ENCODE measurements around the gene MAPK14.
"Not testable (repeated sequence)": the region's sequence is repeated elsewhere in the genome, so short reads cannot be mapped to it uniquely, and the experiment has no call there.

MAPK14 gene

GRCh38 chr6:36067374-36068011, 39.9 kb downstream of the MAPK14 start:
- no peak overlapping the region for H3K4me3 ChIP-seq (ENCODE audit: low read depth, low read length)

GRCh38 chr6:36068012-36068392, 40.4 kb downstream of the MAPK14 start:
- H3K4me3 ChIP-seq (ENCODE audit: low read depth, low read length) = no peak overlapping the region

DNA sequence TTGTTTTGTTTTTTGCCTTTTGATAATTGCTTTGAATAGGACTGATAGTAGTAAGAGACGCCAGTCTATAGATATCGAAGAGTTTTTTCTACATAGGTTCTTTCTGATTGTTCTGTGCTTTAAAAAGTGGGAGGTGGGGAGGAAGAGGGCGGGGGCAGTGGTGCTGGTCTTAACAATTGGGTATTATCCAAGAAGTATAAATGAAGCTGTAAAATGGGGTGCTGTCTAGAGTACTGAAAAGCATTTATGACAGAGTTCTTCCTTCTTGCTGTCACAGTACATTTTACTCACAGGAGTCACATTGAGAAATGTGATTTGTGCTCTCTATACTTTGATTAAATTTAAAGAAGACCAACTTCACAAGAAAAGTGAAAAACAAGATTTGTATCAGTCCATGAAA, 41.0 kb downstream of the MAPK14 start:
- H3K4me3 ChIP-seq (ENCODE audit: low read depth, low read length) = no peak overlapping the region

GRCh38 chr6:36069573-36069972, 42.0 kb downstream of the MAPK14 start:
- no peak overlapping the region for H3K4me3 ChIP-seq (ENCODE audit: low read depth, low read length)

- H3K4me3 ChIP-seq (ENCODE audit: low read depth, low read length) = no peak overlapping the region
These were observed 42.6 kb downstream of the MAPK14 start for GRCh38 chr6:36070252-36070651.

DNA sequence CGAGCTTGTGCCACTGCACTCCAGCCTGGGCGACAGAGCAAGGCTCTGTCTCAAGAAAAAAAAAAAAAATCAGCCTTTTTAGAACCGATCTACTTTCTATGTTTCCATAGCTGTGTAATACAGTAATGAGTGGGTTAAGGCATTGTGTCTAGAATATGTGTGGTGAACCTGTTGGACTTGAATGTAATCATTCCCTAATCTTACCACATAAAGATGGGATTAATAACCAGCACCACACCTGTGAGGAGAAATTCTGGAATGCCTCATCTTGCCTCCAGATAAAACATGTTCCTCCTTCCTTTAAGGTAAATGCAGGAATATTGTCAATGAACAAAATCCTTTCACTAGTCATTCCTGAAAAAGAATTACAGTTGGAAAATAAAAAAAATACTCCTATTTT, 43.7 kb downstream of the MAPK14 start:
- H3K4me3 ChIP-seq (ENCODE audit: low read depth, low read length) = no peak overlapping the region

GRCh38 chr6:36071714-36072113, 44.1 kb downstream of the MAPK14 start:
- H3K4me3 ChIP-seq (ENCODE audit: low read depth, low read length) = no peak overlapping the region

DNA sequence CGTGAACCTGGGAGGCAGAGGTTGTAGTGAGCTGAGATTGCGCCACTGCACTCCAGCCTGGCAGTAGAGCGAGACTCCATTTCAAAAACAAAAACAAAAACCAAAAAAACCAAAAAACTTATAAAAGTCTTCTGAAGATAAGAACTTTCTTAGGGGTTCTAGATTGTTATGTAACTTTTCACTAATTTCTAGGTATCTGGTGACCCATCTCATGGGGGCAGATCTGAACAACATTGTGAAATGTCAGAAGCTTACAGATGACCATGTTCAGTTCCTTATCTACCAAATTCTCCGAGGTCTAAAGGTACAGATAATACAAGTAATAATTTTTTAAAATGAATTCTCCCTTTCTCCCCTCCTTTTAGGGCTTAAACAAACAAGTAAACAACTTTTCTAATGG, 45.1 kb downstream of the MAPK14 start:
- no peak overlapping the region for H3K4me3 ChIP-seq (ENCODE audit: low read depth, low read length)

DNA sequence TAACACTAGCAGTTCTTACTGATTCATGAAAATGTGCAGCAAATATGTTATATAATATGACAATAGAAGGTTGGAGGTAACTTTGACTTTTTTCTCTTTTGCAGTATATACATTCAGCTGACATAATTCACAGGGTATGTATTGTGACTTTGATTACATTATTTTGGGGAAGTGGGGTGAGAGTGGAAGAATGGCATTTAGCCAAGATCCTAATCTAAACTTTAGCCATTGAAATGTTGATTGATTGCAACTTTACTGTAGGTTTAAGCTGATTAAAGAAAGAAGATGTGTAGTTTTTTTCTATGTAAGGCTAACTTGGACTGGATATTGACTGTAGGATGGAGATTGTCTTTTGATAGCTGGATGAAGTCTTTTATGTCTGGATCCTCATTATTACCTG, 46.0 kb downstream of the MAPK14 start:
- no peak overlapping the region for H3K4me3 ChIP-seq (ENCODE audit: low read depth, low read length)

- H3K4me3 ChIP-seq (ENCODE audit: low read depth, low read length) = no peak overlapping the region
These were observed 48.0 kb downstream of the MAPK14 start for GRCh38 chr6:36075656-36076055.

DNA sequence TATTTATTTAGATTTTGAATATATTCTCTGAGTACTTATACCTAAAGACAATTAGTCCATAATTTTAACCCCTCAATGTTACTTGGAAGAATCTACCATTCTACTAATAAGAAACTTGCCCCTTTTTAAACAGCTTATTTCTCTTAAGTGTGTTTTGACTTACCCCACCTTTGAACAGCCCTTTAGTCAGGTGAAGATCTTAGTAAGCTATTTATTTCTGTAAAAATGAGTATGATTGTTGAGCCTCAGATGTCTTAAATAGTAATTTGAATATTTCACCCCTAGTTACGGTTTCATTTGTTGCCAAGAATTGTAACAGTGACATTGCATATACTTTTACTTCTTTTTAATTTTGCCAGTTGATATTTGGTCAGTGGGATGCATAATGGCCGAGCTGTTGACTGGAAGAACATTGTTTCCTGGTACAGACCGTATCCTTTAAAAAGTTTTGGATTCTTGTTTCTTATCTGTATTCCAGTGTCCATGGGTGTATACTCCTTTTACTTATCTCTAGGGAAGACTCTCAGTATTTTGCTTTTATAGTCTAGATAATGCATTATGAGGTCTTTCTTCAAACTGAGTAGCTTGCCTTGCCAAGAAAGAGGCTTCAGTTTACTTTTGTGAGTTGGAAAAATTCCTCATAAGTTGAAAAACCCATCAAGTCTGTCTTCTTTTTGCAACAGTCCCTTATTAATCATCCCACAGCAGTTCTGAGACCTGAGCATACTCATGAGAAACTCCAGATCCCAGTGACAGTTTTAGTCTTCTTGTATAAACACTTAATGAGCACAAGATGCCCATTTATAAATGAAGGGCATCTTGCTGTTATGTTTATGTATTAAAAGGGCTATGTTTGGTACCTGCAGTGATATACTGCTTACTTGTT, 48.8 kb downstream of the MAPK14 start:
- no peak overlapping the region for H3K4me3 ChIP-seq (ENCODE audit: low read depth, low read length)

DNA sequence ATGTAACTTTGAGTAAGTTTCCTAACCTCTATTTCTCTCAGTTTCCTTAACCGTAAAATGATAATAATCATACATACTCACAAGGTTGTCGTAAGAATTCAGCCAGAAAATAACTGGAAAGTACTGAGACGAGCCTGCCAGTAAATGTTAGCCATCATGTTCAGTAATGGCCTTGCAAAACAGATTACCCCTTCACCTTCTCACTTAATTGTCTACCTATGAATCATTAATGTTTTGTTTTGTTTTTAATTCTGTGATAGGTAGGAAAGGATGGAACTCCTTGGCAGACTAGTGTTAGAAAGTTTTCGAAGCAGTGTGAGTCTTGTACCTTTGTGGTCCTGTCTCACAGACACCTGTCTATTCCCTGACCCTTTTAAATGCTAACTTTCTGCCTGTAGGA, 50.6 kb downstream of the MAPK14 start:
- no peak overlapping the region for H3K4me3 ChIP-seq (ENCODE audit: low read depth, low read length)

DNA sequence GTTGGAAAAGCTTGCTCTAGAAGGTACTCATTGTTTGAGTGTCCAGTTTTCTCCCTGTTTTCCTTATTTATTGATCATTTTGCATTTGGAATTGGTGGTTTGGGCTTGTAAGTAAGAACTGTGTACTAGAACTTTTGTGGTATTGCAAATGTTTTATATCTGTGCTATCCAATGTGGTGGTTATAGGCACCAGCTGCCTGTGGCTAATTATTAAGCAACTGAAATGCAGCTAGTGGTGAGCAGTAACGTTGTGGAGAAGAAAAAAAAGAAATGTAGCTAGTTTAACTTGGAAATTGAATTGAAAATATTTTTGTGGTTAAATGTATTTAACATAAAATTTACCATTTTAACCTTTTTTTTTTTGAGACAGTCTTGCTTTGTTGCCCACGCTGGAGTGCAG, 52.0 kb downstream of the MAPK14 start:
- H3K4me3 ChIP-seq (ENCODE audit: low read depth, low read length) = no peak overlapping the region

- no peak overlapping the region for H3K4me3 ChIP-seq (ENCODE audit: low read depth, low read length)
These were observed 54.7 kb downstream of the MAPK14 start for GRCh38 chr6:36082318-36082717.

- H3K4me3 ChIP-seq (ENCODE audit: low read depth, low read length) = no peak overlapping the region
These were observed 55.8 kb downstream of the MAPK14 start for GRCh38 chr6:36083446-36083845.

DNA sequence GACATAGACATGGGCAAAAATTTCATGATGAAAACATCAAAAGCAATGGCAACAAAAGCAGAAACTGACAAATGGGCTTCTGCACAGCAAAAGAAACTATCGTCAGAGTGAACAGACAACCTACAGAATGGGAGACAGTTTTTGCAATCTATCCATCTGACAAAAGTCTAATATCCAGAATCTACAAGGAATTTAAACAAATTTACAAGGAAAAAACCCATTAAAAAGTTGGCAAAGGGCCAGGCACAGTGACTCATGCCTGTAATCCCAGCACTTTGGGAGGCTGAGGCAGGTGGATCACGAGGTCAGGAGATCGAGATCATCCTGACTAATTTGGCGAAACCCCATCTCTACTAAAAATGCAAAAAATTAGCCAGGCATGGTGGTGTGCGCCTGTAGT, 60.6 kb downstream of the MAPK14 start:
- H3K4me3 ChIP-seq (ENCODE audit: low read depth, low read length) = not testable (repeated sequence)

- H3K4me3 ChIP-seq (ENCODE audit: low read depth, low read length) = no peak overlapping the region
These were observed 61.4 kb downstream of the MAPK14 start for GRCh38 chr6:36089048-36089447.

DNA sequence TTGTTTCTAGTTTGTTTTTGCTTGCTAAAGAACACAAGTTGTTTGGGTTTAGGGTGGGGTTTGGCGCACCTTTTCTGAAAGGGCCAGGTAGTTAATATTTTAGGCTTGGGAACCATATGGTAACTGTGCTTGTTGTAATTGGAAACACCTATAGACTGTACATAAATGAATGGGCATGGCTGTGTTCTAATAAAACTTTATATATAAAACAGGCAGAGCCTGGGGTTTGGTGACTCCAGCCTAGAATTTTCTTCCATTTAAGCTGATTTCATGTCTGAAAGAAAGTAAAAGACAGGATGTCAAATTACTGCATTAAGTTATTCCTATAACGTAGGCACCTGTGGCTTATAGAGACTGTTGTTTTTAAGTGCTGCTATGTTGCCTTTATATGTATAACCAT, 66.6 kb downstream of the MAPK14 start:
- H3K4me3 ChIP-seq (ENCODE audit: low read depth, low read length) = no peak overlapping the region

GRCh38 chr6:36094753-36095496, 67.3 kb downstream of the MAPK14 start:
- H3K4me3 ChIP-seq (ENCODE audit: low read depth, low read length) = no peak overlapping the region

GRCh38 chr6:36095497-36096391, 68.1 kb downstream of the MAPK14 start:
- H3K4me3 ChIP-seq (ENCODE audit: low read depth, low read length) = no peak overlapping the region

All from iPS-11a (cell line).